IPS-18c (cell line): ENCODE data around the gene ROR2.
"Not testable (repeated sequence)": the region's sequence is repeated elsewhere in the genome, so short reads cannot be mapped to it uniquely, and the experiment has no call there.

Experiments
- H3K4me3 ChIP-seq: 2 replicates; pipeline ENCODE4 v1.7.0; 2013; ENCODE audit warnings: low read depth, mild to moderate bottlenecking, low read length, moderate library complexity; ENCODE audit not compliant: insufficient read depth
- H3K9me3 ChIP-seq: one replicate; pipeline ENCODE4 v1.6.1; 2013; ENCODE audit warnings: mild to moderate bottlenecking, low read length, moderate library complexity; ENCODE audit not compliant: control insufficient read depth, insufficient read depth

ROR2 gene

DNA sequence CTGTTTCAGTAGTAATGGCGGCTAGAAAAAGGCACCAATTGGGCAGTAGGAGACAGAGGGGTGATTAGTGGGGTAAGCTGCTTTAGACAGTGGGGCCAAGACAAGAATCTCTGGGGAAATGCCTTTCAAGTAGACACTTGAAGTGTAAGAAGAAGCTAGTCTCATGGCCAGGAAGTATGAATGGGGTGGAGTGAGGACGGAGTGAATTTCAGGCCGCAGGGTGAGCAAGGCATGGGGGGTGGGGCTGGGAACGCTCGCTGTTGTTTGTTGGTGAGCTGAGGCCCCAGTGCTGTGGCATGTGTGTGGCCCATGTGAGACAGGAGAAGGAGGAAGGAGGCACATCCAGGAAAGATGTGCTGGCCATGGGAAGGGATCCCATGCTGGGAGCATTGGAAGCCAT, 377.2 kb downstream of the ROR2 start:
- peaks cover 5% of the 10 kb centered on the region for H3K9me3 ChIP-seq
- H3K4me3 ChIP-seq: no peak overlapping the region

GRCh38 chr9:91572044-91572443, 378.0 kb downstream of the ROR2 start:
- H3K4me3 ChIP-seq: no peak overlapping the region
- peaks cover 5% of the 10 kb centered on the region for H3K9me3 ChIP-seq

GRCh38 chr9:91571036-91571435, 379.0 kb downstream of the ROR2 start:
- no peak overlapping the region for H3K4me3 ChIP-seq
- peaks cover 5% of the 10 kb centered on the region for H3K9me3 ChIP-seq

DNA sequence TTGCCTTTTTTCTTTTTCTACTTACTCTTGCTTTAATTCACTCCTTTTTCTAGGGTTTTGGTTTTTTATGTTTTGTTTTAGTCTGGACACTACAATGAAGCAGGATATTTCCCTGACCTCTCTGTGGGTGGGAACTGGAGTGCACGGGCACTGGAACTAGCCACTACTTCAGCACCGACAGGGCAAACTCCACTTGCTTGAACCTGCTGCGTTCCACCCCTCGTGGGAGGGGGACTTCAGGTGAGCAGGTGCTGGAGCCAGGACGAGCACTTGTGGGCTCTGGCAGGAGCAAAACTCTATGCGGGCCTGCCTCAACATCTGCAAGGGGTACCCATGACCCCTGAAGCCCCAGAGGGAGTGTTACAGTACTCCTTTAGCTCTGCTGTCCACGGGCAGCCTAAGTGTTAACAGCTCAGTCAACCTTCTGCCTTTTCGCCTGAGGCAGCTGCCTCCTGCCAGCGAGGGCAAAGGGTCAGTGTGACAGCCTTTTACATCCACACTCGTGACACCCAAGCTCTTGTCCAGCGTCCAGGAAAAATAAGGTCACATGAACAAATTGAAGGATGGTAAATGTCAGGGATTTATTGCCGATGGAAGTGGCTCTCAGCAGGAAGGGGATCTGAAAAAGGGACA, 382.3 kb downstream of the ROR2 start:
- Histone ChIP-seq H3K9me3 (peaks cover 4% of the 10 kb centered on the region), H3K4me3 (no peak overlapping the region)

GRCh38 chr9:91564081-91564670, 385.9 kb downstream of the ROR2 start:
- H3K4me3 ChIP-seq: no peak overlapping the region
- peaks cover 2% of the 10 kb centered on the region for H3K9me3 ChIP-seq

- H3K4me3 ChIP-seq: no peak overlapping the region
- H3K9me3 ChIP-seq: peaks cover 2% of the 10 kb centered on the region
Measured at GRCh38 chr9:91562416-91562815, 387.6 kb downstream of the ROR2 start.

DNA sequence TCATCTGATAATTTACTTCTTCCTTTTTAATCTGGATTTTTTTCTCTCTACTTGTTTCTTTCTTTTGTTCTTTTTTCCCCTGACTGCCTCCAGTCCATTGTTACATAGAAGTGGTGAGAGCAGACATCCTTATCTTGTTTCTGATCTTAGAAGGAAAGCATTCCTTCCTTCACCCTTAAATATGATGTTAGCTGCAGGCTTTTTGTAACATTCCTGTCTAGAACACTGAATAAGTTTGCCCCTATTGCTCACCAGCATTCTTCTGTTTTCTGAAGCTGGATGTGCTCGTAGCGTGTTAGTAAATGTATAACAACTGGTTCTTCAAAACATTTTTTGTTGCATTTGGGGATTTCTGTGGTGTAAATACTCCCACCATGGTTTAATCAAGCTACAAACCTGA, 389.7 kb downstream of the ROR2 start:
- no peak overlapping the region for H3K4me3 ChIP-seq
- peaks cover 2% of the 10 kb centered on the region for H3K9me3 ChIP-seq

- H3K4me3 ChIP-seq: no peak overlapping the region
- H3K9me3 ChIP-seq: peaks cover 2% of the 10 kb centered on the region
Measured at GRCh38 chr9:91558879-91559278, 391.1 kb downstream of the ROR2 start.

DNA sequence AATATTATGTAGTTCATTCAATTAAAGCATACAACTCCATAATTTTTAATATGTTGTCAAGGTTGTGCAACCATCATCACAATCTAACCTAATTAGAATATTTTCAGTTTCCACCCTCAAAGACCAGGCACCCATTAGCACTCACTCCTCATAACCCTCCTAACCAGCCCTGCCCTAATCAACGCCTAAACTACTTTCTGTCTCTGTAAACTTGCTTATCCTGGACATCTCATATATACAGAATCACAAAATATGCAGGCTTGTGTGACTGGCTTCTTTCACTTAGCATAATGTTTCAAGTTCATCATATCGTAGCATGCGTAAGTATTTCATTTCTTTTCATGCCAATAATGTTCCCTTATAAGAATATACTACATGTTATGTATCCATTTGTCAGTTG, 391.6 kb downstream of the ROR2 start:
- peaks cover 2% of the 10 kb centered on the region for H3K9me3 ChIP-seq
- no peak overlapping the region for H3K4me3 ChIP-seq

- no peak overlapping the region for H3K4me3 ChIP-seq
- H3K9me3 ChIP-seq: no peaks in the 10 kb centered on the region
Measured at GRCh38 chr9:91557327-91557726, 392.7 kb downstream of the ROR2 start.

DNA sequence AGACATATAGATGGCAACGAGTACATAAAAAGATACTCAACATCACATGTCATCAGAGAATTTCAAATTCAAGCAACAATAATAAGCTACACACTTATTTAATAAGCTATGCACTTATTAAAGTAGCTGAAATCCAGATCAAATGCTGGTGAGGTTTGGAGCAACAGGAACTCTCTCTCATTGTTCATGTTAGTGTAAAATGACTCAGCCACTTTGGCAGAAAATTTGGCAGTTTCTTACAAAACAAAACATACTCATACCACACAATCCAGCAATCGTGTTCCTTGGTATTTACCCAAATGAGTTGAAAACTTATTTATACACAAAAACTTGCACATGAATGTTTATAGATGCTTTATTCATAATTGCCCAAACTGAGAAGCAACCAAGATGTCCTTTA, 394.9 kb downstream of the ROR2 start:
- no peaks in the 10 kb centered on the region for H3K9me3 ChIP-seq

GRCh38 chr9:91549177-91549576, 400.9 kb downstream of the ROR2 start:
- Histone ChIP-seq H3K9me3 (no peaks in the 10 kb centered on the region), H3K4me3 (no peak overlapping the region)

More for the DNA sequence above, 394.9 kb downstream of the ROR2 start:
- no peak overlapping the region for H3K4me3 ChIP-seq

DNA sequence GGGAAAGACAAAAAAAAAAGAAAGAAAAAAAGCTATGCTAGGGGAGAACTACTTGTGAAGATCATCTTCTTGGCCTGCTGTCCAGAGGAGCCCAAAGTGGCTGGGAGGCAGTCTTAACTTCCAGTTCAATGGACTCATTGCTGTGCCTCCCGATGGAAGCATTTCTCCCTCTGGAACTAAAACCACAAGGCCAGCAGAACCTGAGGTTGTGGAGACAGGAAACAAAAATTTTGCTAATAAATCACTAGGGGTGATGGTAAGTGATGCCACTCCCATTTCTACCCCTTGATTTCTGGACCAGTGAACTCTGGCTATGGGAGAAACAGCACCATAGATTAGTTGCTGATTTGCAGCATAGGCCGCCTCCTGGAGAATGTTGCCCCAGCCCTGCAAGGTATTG, 402.9 kb downstream of the ROR2 start:
- Histone ChIP-seq H3K4me3 (no peak overlapping the region), H3K9me3 (no peaks in the 10 kb centered on the region)

DNA sequence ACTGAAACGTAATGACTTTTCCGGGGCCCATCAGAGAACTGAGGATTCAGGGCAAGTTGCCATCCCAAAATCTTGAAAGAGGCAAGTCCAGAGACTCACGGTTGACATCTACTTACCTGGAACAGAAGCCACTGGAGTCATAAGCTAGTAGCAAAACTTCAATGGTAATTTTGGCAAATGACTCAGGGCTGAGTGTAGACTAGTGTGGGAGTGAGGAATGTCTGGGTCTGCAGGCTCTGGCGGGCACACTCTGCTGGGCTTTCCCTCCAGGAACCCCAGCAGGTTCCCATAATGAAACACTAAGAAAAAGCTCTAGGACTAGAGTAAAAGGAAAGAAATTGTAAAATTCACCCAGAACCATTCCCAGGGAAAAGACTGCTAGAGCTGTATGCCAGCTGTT, 403.5 kb downstream of the ROR2 start:
- no peaks in the 10 kb centered on the region for H3K9me3 ChIP-seq

DNA sequence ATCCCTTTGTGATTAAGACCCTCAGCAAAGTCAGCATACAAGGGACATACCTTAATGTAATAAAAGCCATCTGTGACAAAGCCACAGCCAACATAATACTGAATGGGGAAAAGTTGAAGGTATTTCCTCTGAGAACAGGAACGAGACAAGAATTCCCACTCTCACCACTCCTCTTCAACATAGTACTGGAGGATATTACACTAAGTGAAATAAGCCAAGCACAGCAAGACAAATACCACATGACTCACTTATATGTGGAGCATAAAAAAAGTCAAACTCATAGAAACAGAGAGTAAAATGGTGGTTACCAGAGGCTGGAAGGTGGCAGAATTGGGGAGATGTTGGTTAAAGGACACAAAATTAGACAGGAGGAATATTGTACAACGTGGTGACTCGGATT, 408.3 kb downstream of the ROR2 start:
- Histone ChIP-seq H3K4me3 (no peak overlapping the region), H3K9me3 (peaks cover 2% of the 10 kb centered on the region)

More for the DNA sequence above, 403.5 kb downstream of the ROR2 start:
- no peak overlapping the region for H3K4me3 ChIP-seq

DNA sequence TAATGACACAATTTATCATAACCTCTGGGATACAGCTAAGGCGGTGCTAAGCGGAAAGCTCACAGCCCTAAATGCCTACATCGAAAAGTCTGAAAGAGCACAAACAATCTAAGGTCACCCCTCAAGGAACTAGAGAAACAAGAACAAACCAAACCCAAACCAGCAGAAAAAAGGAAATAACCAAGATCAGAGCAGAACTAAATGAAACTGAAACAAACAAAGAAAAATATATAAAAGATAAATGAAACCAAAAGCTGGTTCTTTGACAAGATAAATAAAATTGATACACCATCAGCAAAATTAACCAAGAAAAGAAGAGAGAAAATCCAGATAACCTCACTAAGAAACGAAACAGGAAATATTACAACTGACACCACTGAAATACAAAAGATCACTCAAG, 409.5 kb downstream of the ROR2 start:
- H3K4me3 ChIP-seq, H3K9me3 ChIP-seq: not testable (repeated sequence)

- Histone ChIP-seq H3K9me3 (peaks cover 2% of the 10 kb centered on the region), H3K4me3 (no peak overlapping the region)
Measured at GRCh38 chr9:91536211-91536691, 413.8 kb downstream of the ROR2 start.

DNA sequence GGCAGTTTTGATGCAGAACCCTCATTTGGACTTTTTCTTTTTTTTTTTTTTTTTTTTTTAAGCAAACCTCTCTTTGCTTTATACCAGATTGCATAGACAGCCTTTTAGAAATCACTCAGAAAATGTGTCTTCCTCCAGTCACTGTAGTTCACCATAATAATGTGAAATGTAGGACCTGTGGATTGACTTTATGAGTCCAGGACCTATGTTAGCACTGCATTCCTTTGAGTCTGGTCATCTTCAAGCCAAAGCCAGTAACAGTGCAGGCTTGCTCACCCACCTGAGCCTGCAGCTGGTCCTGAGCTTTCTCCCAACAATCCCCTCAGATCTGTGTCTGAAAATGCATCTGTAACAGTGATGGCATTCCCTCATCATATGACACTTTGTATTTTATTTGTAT, 415.7 kb downstream of the ROR2 start:
- peaks cover 2% of the 10 kb centered on the region for H3K9me3 ChIP-seq

GRCh38 chr9:91533382-91533781, 416.6 kb downstream of the ROR2 start:
- H3K9me3 ChIP-seq: peaks cover 2% of the 10 kb centered on the region

More for the DNA sequence above, 415.7 kb downstream of the ROR2 start:
- H3K4me3 ChIP-seq: no peak overlapping the region

More at GRCh38 chr9:91533382-91533781, 416.6 kb downstream of the ROR2 start:
- H3K4me3 ChIP-seq: no peak overlapping the region
